GM19324 (cell line): Measurements from ENCODE around the gene RNF20.
"Not testable (repeated sequence)": the region's sequence is repeated elsewhere in the genome, so short reads cannot be mapped to it uniquely, and the experiment has no call there.

Experiments used
- ATAC-seq: cut with Tn5 transposase; IDR thresholded peaks from one replicate; pipeline ENCODE4 v1.9.1; 2021; ENCODE audit warnings: mild to moderate bottlenecking, moderate library complexity; ENCODE audit not compliant: unreplicated experiment, low FRiP score

Gene RNF20

GRCh38 chr9:101585740-101586139 lies 52.1 kb downstream of the RNF20 start:
- no peak for ATAC-seq

- no peak for ATAC-seq
Measured at GRCh38 chr9:101586651-101587050, 53.0 kb downstream of the RNF20 start.

DNA sequence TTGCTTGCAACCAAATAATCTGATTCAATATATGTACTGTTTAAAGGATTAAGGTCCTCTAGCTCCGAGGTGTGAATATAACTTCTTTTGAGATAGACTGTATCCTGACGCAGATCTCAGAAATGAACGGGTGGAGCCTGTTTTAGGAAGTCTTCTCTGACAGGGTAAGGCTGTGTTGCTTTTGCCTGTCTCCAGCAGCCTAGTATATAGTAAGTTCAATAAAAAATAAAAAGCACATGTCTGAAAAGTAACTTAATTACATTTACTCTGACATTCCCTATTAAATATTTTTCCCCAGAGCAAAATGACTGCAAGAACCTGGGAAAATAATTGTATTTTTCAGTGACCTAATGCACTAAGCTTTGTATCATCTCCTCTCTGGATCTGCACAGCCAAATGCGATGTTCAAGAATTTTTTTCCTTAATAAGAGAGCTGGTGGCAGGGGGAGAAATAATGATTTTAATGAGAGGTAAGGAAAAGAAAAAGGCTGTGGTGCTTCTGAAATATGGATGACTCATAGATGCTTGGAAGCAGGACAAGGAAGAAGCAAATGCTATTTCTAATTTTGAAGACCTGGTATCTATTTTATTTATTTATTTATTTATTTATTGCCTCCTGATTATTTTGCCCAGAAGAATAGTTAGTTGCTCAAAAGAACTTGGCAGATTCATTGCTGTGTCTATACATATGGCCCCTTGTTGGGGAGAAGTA lies 53.8 kb downstream of the RNF20 start:
- ATAC-seq, result no peak

DNA sequence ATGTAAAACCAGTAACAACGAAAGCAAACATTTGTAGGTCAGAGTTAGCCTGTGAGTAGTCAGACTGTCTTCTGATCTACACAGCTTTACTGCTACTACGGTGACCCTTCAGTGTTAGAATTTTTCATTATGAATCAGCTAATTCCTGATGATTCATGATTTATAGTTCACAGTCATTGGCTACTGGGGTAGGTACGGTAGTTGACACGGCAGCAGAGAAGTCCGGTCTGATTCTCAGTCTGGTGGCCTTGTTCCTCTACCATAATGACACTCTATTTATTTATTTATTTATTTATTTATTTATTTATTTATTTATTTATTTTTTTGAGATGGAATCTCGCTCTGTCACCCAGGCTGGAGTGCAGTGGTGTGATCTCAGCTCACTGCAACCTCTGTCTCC lies 56.4 kb downstream of the RNF20 start:
- not testable (repeated sequence) for ATAC-seq

- ATAC-seq, result no peak
Measured at GRCh38 chr9:101590901-101591300, 57.2 kb downstream of the RNF20 start.

DNA sequence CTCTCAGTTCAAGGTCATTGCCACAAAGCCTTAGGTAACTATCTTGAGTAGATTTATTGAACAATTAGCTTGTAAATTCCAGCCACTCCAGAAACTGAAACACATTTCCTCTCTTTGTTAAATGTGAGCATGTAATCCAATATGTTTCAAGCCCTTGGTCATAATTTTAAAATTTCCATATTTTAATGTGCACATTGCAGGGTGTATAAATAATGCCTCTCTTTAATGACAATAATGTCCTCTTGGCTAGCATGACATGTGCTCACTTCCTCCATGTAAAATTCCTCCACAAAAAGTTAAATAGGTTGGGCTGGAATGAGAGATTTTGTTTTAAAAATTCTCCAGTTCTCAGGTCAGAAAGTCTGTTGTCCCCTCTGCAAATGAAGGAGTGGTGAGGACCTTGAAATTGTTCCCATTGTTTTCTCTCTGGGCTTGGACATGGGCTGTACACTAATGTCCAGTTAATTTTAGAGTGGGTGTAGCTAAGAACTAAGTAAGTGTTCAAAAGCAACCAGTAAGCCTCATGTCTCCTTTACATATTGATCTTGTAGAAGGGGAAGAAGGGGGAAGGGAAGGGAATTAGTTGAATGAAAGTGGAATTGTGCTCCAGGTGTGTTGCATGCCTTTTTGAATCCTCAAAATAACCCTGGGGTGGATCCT lies 58.3 kb downstream of the RNF20 start:
- ATAC-seq, result no peak

DNA sequence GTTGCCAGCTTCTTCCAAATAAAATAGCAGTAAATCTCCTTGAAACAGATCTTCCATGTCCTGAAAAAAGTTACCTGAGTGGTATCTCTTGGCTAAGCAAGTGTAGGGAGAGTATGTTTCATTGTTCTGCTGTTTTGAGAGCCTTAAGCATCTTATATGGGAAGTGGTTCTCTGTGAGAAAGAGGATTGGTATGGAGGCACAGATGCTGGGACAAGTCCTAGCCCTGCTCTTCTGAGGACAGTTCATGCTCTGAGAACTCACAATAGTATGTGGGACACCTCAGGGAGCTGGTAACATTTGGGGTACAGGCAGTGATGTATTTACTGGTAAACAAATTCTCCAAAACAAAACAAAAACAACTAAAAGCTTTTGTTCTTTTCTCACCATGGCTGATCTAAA lies 59.1 kb downstream of the RNF20 start:
- ATAC-seq, result no peak

- no peak for ATAC-seq
Measured at GRCh38 chr9:101593345-101593744, 59.7 kb downstream of the RNF20 start.

- ATAC-seq, result no peak
Measured at GRCh38 chr9:101594796-101595195, 61.1 kb downstream of the RNF20 start, which contains the start of gene PPP3R2. TSS of gene PPP3R2 (minus strand) at chr9:101594969. CDS start at chr9:101594921, 48 bp downstream.

DNA sequence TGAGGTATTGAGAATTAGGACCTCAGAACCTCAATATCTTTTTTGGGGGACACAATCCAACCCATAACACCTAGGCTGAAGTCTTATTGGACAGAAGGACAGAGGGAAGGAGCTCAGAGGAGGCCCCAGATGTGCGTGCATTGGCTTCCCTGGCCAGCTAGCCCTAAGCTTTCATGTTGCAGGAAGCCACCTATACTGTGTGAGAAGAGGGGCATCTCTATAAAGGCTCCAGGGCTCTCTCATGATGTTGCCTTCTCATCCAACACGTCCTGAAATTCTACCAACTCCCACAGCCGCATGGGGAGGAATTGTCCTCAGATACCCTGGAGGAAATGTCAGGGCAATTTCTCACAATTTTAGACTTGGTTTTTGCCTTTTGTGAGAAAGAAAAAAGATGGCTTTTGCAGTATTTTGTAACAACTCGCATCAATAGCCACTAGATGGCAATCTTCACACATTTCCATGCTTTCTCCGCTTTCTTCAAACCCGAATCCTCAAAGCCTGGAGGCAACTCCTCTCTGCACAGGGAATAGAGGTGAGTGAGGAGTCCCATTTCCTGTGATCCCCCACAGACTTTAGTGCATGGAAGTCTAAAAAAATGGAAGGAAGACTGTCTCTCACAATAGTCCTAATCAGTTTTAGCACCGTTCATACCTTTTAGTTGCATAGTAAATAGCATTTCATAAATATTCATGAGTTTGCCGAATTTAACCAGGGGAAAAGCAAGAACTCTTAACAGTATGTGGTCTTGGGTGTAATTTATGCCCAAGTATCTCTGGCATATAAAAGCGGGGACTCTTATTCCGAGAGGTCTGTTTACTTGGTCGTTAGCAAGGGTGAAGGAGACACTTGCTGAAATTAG lies 68.5 kb downstream of the RNF20 start:
- ATAC-seq, result no peak

DNA sequence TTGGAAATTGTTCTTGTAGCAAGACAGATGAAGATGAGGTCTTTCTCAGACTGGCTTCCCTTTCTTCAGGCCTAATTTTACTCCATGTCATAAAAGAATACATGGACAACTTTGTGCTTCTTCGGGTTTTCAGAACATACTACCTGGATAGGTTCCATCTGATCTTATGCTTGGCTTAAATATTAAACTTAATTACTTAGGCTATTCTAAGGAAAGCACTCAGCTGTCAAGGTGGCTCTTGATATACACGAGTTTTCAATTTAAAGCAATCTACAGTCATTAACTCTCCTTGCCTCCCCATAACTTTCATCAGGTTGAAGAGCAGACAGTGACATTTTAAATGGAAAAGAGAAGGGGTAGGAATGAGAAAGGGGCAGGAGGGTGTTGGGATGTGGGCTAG lies 70.6 kb downstream of the RNF20 start:
- no peak for ATAC-seq

DNA sequence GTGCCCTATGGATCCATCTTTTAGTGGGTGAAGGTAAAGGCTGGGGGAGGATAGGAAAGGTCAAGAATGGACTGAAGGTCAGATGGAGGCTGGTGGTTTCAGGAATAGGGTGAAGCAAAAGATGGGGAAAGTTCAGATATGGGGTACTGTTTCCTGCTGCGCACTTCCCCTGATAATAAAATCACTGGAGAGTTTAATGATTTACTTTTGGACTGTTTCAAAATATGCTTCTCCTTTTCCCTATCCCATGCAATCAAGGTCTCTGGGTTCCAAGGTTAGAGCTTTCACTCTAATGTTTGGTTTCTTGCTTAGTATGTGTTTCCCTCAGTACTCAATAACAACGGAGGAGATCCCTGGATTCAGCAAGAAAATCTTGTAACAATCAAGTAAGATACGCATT lies 71.9 kb downstream of the RNF20 start:
- ATAC-seq, result no peak
